NT2/D1 (cell line): ENCODE data around the gene DHPS.

Source experiments
- SUZ12 ChIP-seq: IDR thresholded peaks from 2 replicates; pipeline ENCODE4 v1.6.1; 2011; ENCODE audit not compliant: insufficient read length, insufficient read depth; ENCODE audit errors: extremely low read depth
- YY1 ChIP-seq: IDR thresholded peaks from 2 replicates; pipeline ENCODE4 v1.6.1; 2011; ENCODE audit not compliant: insufficient read length, insufficient read depth

- TF ChIP-seq YY1 (no peak), SUZ12 (no peak)
These were observed 35.1 kb downstream of the DHPS start for GRCh38 chr19:12646551-12646950.
